ENCODE results near the gene FANCG.

The FANCG gene

GRCh38 chr9:35102769-35103659, 23.3 kb upstream of the FANCG start, which contains the start of gene STOML2:
Gene STOML2 (minus strand): TSS chr9:35103131. CDS start chr9:35103094, 37 bp downstream.
- peak; percentile 96 for DNase-seq

GRCh38 chr9:35102465-35102768, 22.7 kb upstream of the FANCG start:
- DNase-seq = no peak

- DNase-seq = no peak
These were observed 17.8 kb upstream of the FANCG start for GRCh38 chr9:35097573-35097972.

- DNase-seq = peak; percentile 90
These were observed 16.5 kb upstream of the FANCG start, which contains the start of gene PIGO for GRCh38 chr9:35096035-35096849. Gene PIGO (minus strand): TSS chr9:35096591. CDS start chr9:35095565, 1,026 bp downstream.

- DNase-seq = no peak
These were observed 11.8 kb upstream of the FANCG start for GRCh38 chr9:35091536-35091935.

- no peak for DNase-seq
These were observed 9.7 kb upstream of the FANCG start for GRCh38 chr9:35089434-35089833.

GRCh38 chr9:35085078-35085477, 5.3 kb upstream of the FANCG start:
- no peak for DNase-seq

- DNase-seq = no peak
These were observed 709 bp downstream of the FANCG start for GRCh38 chr9:35079041-35079425.

GRCh38 chr9:35078066-35078465, 1.7 kb downstream of the FANCG start:
- DNase-seq = no peak

- DNase-seq = no peak
These were observed 2.9 kb downstream of the FANCG start for GRCh38 chr9:35076848-35077247.

- no peak for DNase-seq
These were observed 4.4 kb downstream of the FANCG start for GRCh38 chr9:35075358-35075757.

GRCh38 chr9:35074791-35075190, 5.0 kb downstream of the FANCG start:
- DNase-seq = no peak

GRCh38 chr9:35074141-35074540, 5.6 kb downstream of the FANCG start:
- no peak for DNase-seq

GRCh38 chr9:35073279-35073612, 6.5 kb downstream of the FANCG start:
- no peak for DNase-seq

- DNase-seq = peak; percentile 99
These were observed 7.1 kb downstream of the FANCG start, which contains the start of gene VCP for GRCh38 chr9:35072461-35073278. Gene VCP (minus strand): TSS chr9:35072625. CDS start chr9:35072353, 272 bp downstream.

GRCh38 chr9:35071814-35072460, 7.8 kb downstream of the FANCG start:
- DNase-seq = peak; percentile 60

GRCh38 chr9:35070823-35071813, 8.6 kb downstream of the FANCG start:
- DNase-seq = no peak

GRCh38 chr9:35069020-35069419, 10.7 kb downstream of the FANCG start:
- DNase-seq = no peak

GRCh38 chr9:35067056-35067455, 12.7 kb downstream of the FANCG start:
- DNase-seq = no peak

GRCh38 chr9:35060548-35061207, 19.1 kb downstream of the FANCG start:
- no peak for DNase-seq

GRCh38 chr9:35059438-35059837, 20.3 kb downstream of the FANCG start:
- DNase-seq = no peak
